ENCODE measurements around the gene STX1A.

DNA sequence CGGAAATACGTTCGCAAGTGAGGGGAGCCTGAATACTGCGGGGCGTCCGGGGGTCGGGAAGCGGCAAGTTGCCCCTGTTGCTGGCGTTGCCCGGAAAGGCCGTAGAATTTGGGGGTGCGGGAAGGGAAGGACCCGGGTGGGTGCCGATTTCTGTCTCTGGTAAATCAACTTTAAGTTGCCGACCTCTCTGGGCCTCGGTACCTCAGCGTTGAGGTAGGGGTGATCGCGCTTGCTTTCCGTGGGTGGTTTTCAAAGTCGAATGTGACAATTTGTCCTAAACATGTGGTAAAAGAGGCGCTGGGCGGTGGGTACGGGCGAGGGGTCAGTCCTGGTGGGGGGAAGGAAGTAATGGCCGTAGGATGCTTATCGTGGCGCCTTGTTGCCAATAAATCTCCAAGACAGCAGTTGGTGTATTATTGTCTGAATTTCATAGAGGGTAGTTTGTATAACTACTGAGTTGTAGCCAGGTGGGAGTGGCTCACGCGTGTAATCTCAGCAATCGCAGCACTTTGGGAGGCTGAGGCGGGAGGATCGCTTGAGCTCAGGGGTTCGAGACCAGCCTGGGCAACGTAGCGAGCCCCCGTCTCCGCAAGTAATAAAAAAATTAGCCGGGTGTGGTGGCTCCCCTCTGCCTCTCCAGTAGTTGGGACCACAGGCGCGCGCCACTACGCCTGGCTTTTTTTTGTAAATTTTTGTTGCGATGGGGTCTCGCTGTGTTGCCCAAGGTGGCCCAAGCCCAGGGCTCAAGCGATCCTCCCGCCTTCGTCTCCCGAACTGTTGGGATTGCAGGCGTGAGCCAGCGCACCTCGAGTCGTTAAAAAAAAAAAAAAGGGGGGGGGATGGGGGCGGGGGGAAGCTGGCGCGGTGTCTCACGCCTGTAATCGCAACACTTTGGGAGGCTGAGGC lies 35.4 kb downstream of the STX1A start:
- TF ChIP-seq CTCF (IDR thresholded peaks at IDR 0.05) (no peak), POLR2A (IDR thresholded peaks at IDR 0.05) (no peak)
